Loucy (cell line): ENCODE data around the gene IQCE.

Experiments
- CTCF ChIP-seq: fragments of 200-600 bp; sonication (generic); conservative IDR thresholded peaks from 2 replicates; pipeline ENCODE4 v1.5.1; 2014; ENCODE audit warnings: mild to moderate bottlenecking, antibody characterized with exemption, low read length
- EZH2phosphoT487 ChIP-seq: fragments of 200-600 bp; IDR thresholded peaks from 2 replicates; pipeline ENCODE4 v1.6.1; 2018; ENCODE audit warnings: antibody characterized with exemption, mild to moderate bottlenecking, moderate library complexity, borderline replicate concordance

GRCh38 chr7:2637066-2637471 lies 78.3 kb downstream of the IQCE start:
- TF ChIP-seq CTCF, result no peak
- TF ChIP-seq EZH2phosphoT487, result no peak
